HepG2 (cell line): ENCODE measurements around the gene GARIN3. TPM values are rescaled to one million over a fixed set of nuclear protein-coding genes. Genes with fewer than 3 reads are reported as not detected.

Experiments
- ATAC-seq: fragments of 200-7000 bp; cut with Tn5 transposase; 3 replicates; pipeline ENCODE4 v1.9.1; 2020; ENCODE audit warnings: mild to moderate bottlenecking, moderate library complexity
- BruUV-seq: library from RNA; stranded (reverse); fragments of 400-500 nt; replicated peaks from 2 replicates; lab custom pipeline; 2021; lab: Mats Ljungman, UMichigan
- CTCF ChIA-PET: fragments of 300-600 bp; formaldehyde crosslinking; extraction: SDS; loops from one replicate; lab custom pipeline; 2021; ENCODE audit warnings: low total read pairs, inconsistent platforms, low intra/inter-chr PET ratio; lab: Yijun Ruan, JAX
- POLR2A ChIA-PET: fragments of 350-600 bp; sonication (Branson Sonifier 250); formaldehyde crosslinking; loops from one replicate; lab custom pipeline; 2020; ENCODE audit warnings: antibody characterized with exemption, inconsistent platforms; lab: Yijun Ruan, JAX
- DNase-seq: peaks from one replicate; pipeline ENCODE4 v3.0.0-alpha.2; 2015; ENCODE audit warnings: low spot score
- FAIRE-seq: peaks from 3 replicates; lab custom pipeline; 2011; peaks lifted over from hg19 to GRCh38; lab: Jason Lieb, UNC
- H2AFZ ChIP-seq: one replicate; pipeline ENCODE4 v1.6.1; 2011; ENCODE audit warnings: low read length, inconsistent platforms
- H3K27ac ChIP-seq: fragments of 300-600 bp; 3 replicates; pipeline ENCODE4 v1.8.0; 2011; ENCODE audit warnings: mixed run types, mild to moderate bottlenecking, mixed read lengths, low read length, inconsistent platforms; ENCODE audit not compliant: insufficient read depth; ENCODE audit errors: extremely low read length
- H3K27me3 ChIP-seq, 2 experiments: fragments of 200-600 bp in 1 of 2; 2 replicates in 1 of 2; 3 replicates in 1 of 2; pipeline versions ENCODE4 v1.6.0 to v1.8.0; 2011; ENCODE audit warnings: low read length in 2 of 2, mild to moderate bottlenecking in 2 of 2, moderate library complexity in 2 of 2, inconsistent platforms in 1 of 2; ENCODE audit not compliant: insufficient read depth in 2 of 2, control insufficient read depth in 1 of 2
- H3K36me3 ChIP-seq, 2 experiments: fragments of 200-600 bp in 1 of 2; replicated peaks in 1 of 2; 2 replicates in 1 of 2; 3 replicates in 1 of 2; pipeline versions ENCODE4 v1.5.1 to v1.8.0; 2011; ENCODE audit warnings: low read length in 2 of 2, inconsistent platforms in 1 of 2; ENCODE audit not compliant: insufficient read depth in 2 of 2, control insufficient read depth in 1 of 2
- H3K4me1 ChIP-seq: 2 replicates; pipeline ENCODE4 v1.5.1; 2012; ENCODE audit warnings: low read length, inconsistent platforms; ENCODE audit not compliant: insufficient read depth
- H3K4me2 ChIP-seq: 2 replicates; pipeline ENCODE4 v1.6.0; 2011; ENCODE audit warnings: low read depth, low read length, inconsistent platforms
- H3K4me3 ChIP-seq, 3 experiments: fragments of 200-600 bp in 1 of 3; sonication (generic), shearing (Covaris generic) in 1 of 3; replicated peaks in 1 of 3; 2 replicates each; pipeline ENCODE4 v1.5.1; 2011 to 2016; ENCODE audit warnings: low read length in 3 of 3, inconsistent platforms in 2 of 3, low read depth in 2 of 3, mild to moderate bottlenecking in 2 of 3, control low read depth in 1 of 3, mixed read lengths in 1 of 3; ENCODE audit not compliant: insufficient read depth in 1 of 3
- H3K79me2 ChIP-seq: one replicate; pipeline ENCODE4 v1.6.1; 2011; ENCODE audit warnings: low read length, inconsistent platforms; ENCODE audit not compliant: insufficient read depth
- H3K9ac ChIP-seq: 2 replicates; pipeline ENCODE4 v1.6.0; 2011; ENCODE audit warnings: mild to moderate bottlenecking, low read depth, low read length, inconsistent platforms; ENCODE audit not compliant: insufficient read depth
- H3K9me3 ChIP-seq: 2 replicates; pipeline ENCODE4 v1.5.1; 2012; ENCODE audit warnings: mild to moderate bottlenecking, low read length
- H4K20me1 ChIP-seq: 2 replicates; pipeline ENCODE4 v1.6.0; 2011; ENCODE audit warnings: inconsistent platforms, mild to moderate bottlenecking, low read length, moderate library complexity; ENCODE audit not compliant: insufficient read depth
- CEBPB ChIP-seq: IDR thresholded peaks from 2 replicates; pipeline ENCODE4 v1.6.1; 2011; ENCODE audit warnings: low read depth, low read length, improper control_type of control experiment, borderline replicate concordance
- TAF1 ChIP-seq: sonication (generic); formaldehyde crosslinking; IDR thresholded peaks from 2 replicates; pipeline ENCODE4 v1.4.0; 2020; ENCODE audit warnings: missing genetic modification reagents
- ZFP41 ChIP-seq: sonication (generic); formaldehyde crosslinking; IDR thresholded peaks from 2 replicates; pipeline ENCODE4 v1.4.0; 2020; ENCODE audit warnings: mild to moderate bottlenecking, missing genetic modification reagents, borderline replicate concordance
- WGBS: methylation state at CpG from one replicate; pipeline ENCODE4 v1.1.6; 2017; ENCODE audit warnings: low lambda C conversion rate; 5-methylcytosine and 5-hydroxymethylcytosine counted together
- in situ Hi-C: cut with HindIII; loops from 2 replicates; pipeline ENCODE4 v1.10.0; 2017; ENCODE audit warnings: low pct_unique_long_range_greater_than_20kb; ENCODE audit not compliant: extremely low pct_ligation_motif_present
- intact Hi-C: fragments of 100-400 bp; cut with micrococcal nuclease; formaldehyde crosslinking; loops from one replicate; pipeline ENCODE4 v1.10.0; 2022; ENCODE audit not compliant: unreplicated experiment
- polyA plus RNA-seq, 8 experiments: library from polyadenylated mRNA; depleted of rRNA in 3 of 8; stranded (reverse) in 7 of 8; unstranded in 1 of 8; fragments of >200 nt; fragmentation: Illumina TruSeq in 4 of 8; extraction: Trizol in 4 of 8; gene quantifications; 2 replicates each; pipeline versions ENCODE4 v1.2.1 to v1.2.3, GENCODE V29; 2011 to 2016; ENCODE audit warnings: low read depth in 4 of 8, missing spikeins in 1 of 8, mixed read lengths in 1 of 8; ENCODE audit not compliant: insufficient read depth in 1 of 8
- total RNA-seq, 5 experiments: library from RNA; depleted of rRNA; stranded (reverse); fragments of >200 nt; fragmentation: Illumina TruSeq; extraction: Trizol; gene quantifications; 2 replicates each; pipeline ENCODE4 v1.2.3, GENCODE V29; 2016; ENCODE audit warnings: low read depth in 1 of 5

Gene GARIN3
- total and polyA plus RNA-seq, 2 of the 13 experiments (the other 11 are each of a cell fraction or from before 2014, with no cell fraction given): not detected

GRCh38 chr5:157214415-157214814 is 48.4 kb upstream of the GARIN3 start:
- Histone ChIP-seq H3K27ac (no peak overlapping the region), H3K9ac (no peak overlapping the region), H3K79me2 (no peaks in the 10 kb centered on the region), H4K20me1 (no peaks in the 10 kb centered on the region), H3K4me2 (no peak overlapping the region), H3K27me3 (peaks cover 0 to 1% of the 10 kb centered on the region in 2 experiments; a peak in 1 of 5 replicates), H3K9me3 (no peaks in the 10 kb centered on the region), H3K4me1 (no peaks in the 10 kb centered on the region), H3K36me3 (no peaks in the 10 kb centered on the region), H2AFZ (no peak overlapping the region), H3K4me3 (no peak overlapping the region)
- no peak for ATAC-seq
- ChIA-PET CTCF (no interaction called here), POLR2A (no interaction called here)
- in situ Hi-C loops (no loop called here), intact Hi-C loops (no loop called here)
- no peak for FAIRE-seq
- no peak for DNase-seq
- no TSS peak for BruUV-seq
- no peak for TF ChIP-seq CEBPB
- no peak for TF ChIP-seq TAF1 (CRISPR knock-in tag)

- no TSS peak for BruUV-seq
- H3K9me3 ChIP-seq: no peaks in the 10 kb centered on the region
- FAIRE-seq (no peak), ATAC-seq (no peak), DNase-seq (no peak)
- H3K27me3 ChIP-seq: peaks cover 0 to 1% of the 10 kb centered on the region in 2 experiments; a peak in 1 of 5 replicates
- in situ Hi-C loops: no loop called here
- no peak overlapping the region for H3K4me2 ChIP-seq
- no peak overlapping the region for H3K9ac ChIP-seq
- no peak overlapping the region for H2AFZ ChIP-seq
- CTCF ChIA-PET: no interaction called here
- POLR2A ChIA-PET: no interaction called here
- intact Hi-C loops: no loop called here
- 37% methylated on average over 7 of the region's 7 CpGs for WGBS
- H3K79me2 ChIP-seq: no peaks in the 10 kb centered on the region
- no peaks in the 10 kb centered on the region for H4K20me1 ChIP-seq
- no peaks in the 10 kb centered on the region for H3K4me1 ChIP-seq
- TF ChIP-seq ZFP41: no peak
- H3K36me3 ChIP-seq: no peaks in the 10 kb centered on the region
- H3K4me3 ChIP-seq: no peak overlapping the region
- H3K27ac ChIP-seq: no peak overlapping the region
Measured at GRCh38 chr5:157213527-157214243, 47.6 kb upstream of the GARIN3 start.
